GM12864 (cell line): ENCODE results near the gene NDST3.
A peak's percentile ranks its signal among the peaks of the same experiment; 100 is the strongest.

Experiments used
- DNase-seq: peaks from one replicate; pipeline ENCODE4 v3.0.0-alpha.2; 2011; ENCODE audit warnings: low read depth
- H3K4me3 ChIP-seq: 2 replicates; pipeline ENCODE4 v1.5.1; 2011; ENCODE audit warnings: mild to moderate bottlenecking, low read depth, low read length, control low read depth
- TF ChIP-seq, protein P1 (sequence below): IDR thresholded peaks from 2 replicates; pipeline ENCODE4 v1.5.1; 2011; ENCODE audit warnings: low read depth, mild to moderate bottlenecking, moderate library complexity, low read length, control low read depth, inconsistent platforms; ENCODE audit errors: missing control alignments

The NDST3 gene

DNA sequence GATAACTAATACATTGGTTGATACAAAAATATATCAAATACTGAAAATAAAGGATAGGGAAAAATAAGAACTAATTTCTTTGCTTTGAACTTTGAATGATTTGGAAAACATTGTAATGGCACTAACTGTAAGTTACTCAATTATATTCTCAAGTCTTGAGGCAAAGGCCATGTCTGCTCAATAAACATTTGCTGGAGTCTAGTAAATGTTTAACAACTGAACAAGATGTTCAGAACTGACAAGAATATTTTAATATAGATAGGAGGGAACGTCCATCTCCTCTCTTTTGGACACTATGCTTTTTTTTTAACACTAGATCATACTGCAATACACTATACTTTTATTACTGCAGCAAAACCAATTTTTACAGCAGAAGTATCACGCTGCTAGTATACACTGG lies 242.3 kb downstream of the NDST3 start:
- H3K4me3 ChIP-seq = no peak overlapping the region
- DNase-seq = no peak
- TF ChIP-seq, protein P1, sequence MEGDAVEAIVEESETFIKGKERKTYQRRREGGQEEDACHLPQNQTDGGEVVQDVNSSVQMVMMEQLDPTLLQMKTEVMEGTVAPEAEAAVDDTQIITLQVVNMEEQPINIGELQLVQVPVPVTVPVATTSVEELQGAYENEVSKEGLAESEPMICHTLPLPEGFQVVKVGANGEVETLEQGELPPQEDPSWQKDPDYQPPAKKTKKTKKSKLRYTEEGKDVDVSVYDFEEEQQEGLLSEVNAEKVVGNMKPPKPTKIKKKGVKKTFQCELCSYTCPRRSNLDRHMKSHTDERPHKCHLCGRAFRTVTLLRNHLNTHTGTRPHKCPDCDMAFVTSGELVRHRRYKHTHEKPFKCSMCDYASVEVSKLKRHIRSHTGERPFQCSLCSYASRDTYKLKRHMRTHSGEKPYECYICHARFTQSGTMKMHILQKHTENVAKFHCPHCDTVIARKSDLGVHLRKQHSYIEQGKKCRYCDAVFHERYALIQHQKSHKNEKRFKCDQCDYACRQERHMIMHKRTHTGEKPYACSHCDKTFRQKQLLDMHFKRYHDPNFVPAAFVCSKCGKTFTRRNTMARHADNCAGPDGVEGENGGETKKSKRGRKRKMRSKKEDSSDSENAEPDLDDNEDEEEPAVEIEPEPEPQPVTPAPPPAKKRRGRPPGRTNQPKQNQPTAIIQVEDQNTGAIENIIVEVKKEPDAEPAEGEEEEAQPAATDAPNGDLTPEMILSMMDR = no peak

DNA sequence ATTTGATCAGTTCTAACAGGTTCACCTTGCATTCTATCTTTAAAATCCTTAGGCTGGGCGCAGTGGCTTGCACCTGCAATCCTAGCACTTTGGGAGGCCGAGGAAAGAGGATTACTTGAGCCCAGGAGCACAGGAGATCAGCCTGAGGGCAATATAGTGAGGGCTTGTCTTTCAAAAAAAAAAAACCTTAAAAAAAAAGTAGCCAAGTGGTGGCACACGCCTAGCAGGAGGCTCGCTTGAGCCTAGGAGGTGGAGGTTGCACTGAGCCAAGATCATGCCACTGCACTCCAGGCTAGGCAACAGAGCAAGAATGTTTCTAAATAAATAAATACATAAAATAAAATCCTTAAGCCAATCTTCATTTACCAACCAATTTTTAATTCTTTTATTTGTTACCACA lies 243.0 kb downstream of the NDST3 start:
- TF ChIP-seq, protein P1 = no peak
- DNase-seq = no peak
- H3K4me3 ChIP-seq = peak overlapping the region; percentile 95; the same call in 1 of the 2 replicates

DNA sequence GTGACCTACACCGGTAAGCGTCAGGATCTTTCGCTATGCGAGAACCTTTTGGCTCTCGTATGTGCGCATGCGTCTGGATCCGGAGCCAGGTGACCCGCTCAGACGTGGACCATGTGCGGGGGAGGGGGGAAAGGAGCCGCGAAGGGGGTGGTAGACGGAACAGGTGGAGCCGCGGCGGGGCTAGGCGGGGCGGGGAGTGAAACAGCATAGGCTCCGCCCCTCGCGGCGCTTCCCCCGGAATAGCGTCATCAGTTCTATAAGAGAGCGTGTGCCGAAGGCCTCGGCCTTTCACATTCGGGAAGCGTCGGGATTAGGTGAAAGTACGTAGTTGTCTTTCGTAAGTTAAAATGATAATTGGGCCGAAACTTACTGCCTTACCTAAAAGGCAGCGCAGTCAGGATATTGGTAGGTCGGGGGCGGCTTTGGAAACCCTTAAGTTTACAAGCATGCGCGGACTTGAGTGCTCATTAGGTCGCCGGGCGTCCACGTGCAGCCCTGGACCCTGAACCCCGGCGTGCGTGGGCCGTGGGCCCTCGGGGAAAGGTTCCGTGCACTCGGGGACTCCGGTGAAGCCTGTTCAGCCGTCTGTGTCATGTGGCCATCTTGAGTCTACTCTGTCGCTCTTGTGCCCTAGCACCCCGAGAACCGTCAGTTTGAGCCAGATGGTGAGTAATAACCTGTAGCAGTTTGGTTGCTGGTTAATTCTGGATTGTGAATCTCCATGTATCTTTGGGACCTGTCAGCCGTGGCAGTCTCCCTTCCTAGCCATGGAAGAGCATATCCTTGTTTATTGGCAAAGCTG lies 244.4 kb downstream of the NDST3 start:
- TF ChIP-seq, protein P1 = no peak
- peak; percentile 93 for DNase-seq
- peak overlapping the region; percentile 95 for H3K4me3 ChIP-seq

DNA sequence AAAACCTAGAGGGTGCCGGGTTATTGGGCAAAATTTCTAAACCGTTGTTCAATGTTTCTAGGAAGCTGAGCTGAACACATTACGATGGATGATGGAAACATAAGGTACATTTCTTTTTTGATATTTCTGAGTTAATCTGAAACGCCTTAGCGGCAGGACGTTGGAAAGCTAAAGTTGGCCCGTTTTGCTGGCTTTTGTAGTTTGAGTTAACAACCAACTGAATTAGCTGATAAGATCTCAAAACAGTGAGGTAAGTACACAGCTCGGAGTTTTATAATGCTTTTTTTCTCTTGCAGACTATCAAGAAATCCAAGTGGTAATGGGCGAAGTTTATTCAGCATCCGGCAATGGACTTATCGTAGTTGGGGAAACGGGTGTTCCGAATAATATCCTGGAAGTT lies 245.0 kb downstream of the NDST3 start:
- no peak for DNase-seq
- TF ChIP-seq, protein P1 = no peak
- peak overlapping the region; percentile 95 for H3K4me3 ChIP-seq

DNA sequence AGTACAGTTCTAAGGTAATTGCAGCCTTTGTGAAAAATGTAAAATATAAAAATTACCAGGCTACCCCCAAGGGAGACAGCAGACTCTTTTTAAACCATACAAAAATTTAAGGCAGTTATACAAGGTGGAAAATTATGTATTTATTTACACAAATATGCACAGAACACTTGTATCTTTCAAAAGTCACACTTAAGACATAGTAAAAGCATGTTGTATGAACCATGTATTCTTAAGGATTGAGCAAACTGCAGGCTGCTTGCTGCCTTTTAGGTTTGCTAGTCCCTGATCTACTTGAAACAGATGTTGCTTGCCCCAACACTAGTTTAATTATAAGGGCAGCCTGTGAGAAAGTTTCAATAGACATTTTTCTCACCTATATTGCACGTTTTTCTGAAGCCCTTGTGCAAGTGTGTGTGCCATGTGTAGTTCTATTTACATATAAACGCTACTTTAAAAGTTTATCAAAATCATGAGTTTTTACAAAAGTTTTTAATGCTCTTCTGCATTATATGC lies 245.7 kb downstream of the NDST3 start:
- TF ChIP-seq, protein P1 = no peak
- H3K4me3 ChIP-seq = peak overlapping the region; percentile 95
- DNase-seq = no peak

DNA sequence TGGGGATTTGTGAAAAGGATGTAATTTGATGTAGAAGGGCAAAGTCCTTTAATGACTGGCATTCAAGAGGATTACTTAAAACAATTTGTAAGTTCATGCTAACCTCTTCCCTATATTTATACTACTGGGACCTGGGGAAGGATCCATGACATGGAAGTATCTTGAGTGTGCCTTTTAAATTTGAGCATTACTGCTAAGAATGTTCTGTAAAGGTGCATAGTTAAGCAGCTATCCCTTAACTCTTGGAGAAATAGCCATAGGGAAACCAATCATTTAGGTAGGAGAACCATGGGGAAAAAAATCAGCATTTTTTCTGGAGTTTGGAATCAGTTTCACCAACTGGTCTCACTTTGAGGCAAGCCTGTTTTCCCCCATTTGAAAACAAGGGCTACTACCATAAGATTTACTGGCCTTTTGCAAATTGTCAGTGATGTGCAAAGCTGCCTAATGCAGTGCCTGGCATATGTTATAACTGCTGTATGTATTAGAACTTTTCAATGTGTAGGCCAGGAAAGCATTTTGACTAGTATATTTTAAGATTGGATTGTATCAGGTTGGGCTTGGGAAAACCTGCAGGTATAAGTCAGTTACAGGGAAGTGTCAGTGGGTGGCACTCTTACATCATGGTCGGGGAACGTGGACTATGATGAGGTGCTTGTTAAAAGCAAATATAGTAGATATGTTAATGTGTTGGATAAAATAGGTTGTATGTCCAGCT lies 246.4 kb downstream of the NDST3 start:
- TF ChIP-seq, protein P1 = peak; percentile 54
- H3K4me3 ChIP-seq = peak overlapping the region; percentile 95
- DNase-seq = no peak
